ENCODE measurements around the gene CHN2.

DNA sequence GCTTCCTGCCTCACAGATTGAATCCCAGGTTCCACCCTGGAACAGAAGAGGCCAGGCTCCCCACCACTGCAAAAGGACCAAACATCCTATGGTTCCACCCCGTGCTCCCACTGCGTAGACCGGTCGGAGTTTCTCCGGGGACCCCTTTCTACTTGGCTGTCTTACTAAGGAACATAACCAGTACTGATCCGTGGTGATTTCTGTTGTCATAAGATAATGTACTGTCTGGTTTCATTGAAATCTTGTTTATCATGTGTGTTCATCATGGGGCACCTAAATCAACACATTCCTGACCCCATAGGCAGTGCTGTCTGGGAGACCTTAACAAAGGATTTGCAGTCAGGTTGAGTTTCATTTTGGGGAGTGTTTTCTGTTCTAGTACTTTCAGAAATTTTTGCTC is 104.5 kb downstream of the CHN2 start:
- TF ChIP-seq, protein P1, sequence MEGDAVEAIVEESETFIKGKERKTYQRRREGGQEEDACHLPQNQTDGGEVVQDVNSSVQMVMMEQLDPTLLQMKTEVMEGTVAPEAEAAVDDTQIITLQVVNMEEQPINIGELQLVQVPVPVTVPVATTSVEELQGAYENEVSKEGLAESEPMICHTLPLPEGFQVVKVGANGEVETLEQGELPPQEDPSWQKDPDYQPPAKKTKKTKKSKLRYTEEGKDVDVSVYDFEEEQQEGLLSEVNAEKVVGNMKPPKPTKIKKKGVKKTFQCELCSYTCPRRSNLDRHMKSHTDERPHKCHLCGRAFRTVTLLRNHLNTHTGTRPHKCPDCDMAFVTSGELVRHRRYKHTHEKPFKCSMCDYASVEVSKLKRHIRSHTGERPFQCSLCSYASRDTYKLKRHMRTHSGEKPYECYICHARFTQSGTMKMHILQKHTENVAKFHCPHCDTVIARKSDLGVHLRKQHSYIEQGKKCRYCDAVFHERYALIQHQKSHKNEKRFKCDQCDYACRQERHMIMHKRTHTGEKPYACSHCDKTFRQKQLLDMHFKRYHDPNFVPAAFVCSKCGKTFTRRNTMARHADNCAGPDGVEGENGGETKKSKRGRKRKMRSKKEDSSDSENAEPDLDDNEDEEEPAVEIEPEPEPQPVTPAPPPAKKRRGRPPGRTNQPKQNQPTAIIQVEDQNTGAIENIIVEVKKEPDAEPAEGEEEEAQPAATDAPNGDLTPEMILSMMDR (IDR thresholded peaks at IDR 0.05) = no peak
- TF ChIP-seq TCF12 (IDR thresholded peaks at IDR 0.05) (no peak), ELF1 (IDR thresholded peaks at IDR 0.05) (no peak)
- TF ChIP-seq, protein P2, sequence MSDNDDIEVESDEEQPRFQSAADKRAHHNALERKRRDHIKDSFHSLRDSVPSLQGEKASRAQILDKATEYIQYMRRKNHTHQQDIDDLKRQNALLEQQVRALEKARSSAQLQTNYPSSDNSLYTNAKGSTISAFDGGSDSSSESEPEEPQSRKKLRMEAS (IDR thresholded peaks at IDR 0.05; ENCODE audit: low read depth) = no peak
